Measurements from ENCODE around the gene PTPRG. TPM values are rescaled to one million over a fixed set of nuclear protein-coding genes. Genes with fewer than 3 reads are reported as not detected.

PTPRG gene
- total RNA-seq, 4 donors from 2014 or later = 11.0 to 18.5 (median 14.9) TPM

DNA sequence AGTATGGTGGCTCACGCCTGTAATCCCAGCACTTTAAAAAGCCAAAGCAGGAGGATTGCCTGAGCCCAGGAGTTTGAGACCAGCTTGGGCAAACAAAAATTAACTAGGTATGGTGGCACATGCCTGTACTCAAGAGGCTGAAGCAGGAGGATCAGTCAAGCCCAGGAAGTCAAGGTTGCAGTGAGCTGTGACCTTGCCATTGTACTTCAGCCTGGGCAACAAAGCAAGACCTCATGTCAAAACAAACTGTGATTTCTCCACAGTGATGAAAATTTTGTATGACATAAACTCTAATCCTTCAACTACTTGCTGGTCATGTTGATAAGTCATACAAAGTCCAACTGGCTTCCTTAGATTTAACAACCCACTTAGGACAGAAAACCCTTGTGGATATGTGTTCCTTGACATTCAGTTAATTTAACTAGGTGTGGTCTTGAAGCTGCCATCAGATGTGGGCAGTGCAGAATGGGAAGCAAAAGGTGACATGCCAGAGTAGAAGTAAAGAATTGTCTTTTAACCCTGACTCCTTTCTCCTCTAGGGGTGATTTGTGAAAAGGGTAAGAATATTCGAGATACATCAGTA lies 263.3 kb downstream of the PTPRG start:
- Histone ChIP-seq H3K27me3 (no peaks in the 10 kb centered on the region), H3K4me1 (peaks cover 5% of the 10 kb centered on the region), H3K36me3 (no peaks in the 10 kb centered on the region), H3K27ac (no peak overlapping the region), H3K4me3 (no peak overlapping the region), H3K9me3 (no peaks in the 10 kb centered on the region)
- WGBS = 91% methylated on average over 2 of the region's 2 CpGs
- TF ChIP-seq, protein P1, sequence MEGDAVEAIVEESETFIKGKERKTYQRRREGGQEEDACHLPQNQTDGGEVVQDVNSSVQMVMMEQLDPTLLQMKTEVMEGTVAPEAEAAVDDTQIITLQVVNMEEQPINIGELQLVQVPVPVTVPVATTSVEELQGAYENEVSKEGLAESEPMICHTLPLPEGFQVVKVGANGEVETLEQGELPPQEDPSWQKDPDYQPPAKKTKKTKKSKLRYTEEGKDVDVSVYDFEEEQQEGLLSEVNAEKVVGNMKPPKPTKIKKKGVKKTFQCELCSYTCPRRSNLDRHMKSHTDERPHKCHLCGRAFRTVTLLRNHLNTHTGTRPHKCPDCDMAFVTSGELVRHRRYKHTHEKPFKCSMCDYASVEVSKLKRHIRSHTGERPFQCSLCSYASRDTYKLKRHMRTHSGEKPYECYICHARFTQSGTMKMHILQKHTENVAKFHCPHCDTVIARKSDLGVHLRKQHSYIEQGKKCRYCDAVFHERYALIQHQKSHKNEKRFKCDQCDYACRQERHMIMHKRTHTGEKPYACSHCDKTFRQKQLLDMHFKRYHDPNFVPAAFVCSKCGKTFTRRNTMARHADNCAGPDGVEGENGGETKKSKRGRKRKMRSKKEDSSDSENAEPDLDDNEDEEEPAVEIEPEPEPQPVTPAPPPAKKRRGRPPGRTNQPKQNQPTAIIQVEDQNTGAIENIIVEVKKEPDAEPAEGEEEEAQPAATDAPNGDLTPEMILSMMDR (IDR thresholded peaks at IDR 0.05) = no peak
- no peak for TF ChIP-seq POLR2A (IDR thresholded peaks at IDR 0.05)
- no peak for TF ChIP-seq EP300 (IDR thresholded peaks at IDR 0.05)
- no peak for TF ChIP-seq POLR2AphosphoS5 (IDR thresholded peaks at IDR 0.05)
- no peak for DNase-seq (ENCODE audit: low spot score in 2 of 2)

GRCh38 chr3:61826161-61826560 lies 264.8 kb downstream of the PTPRG start:
- Histone ChIP-seq H3K4me3 (no peak overlapping the region), H3K27ac (no peak overlapping the region), H3K4me1 (peaks cover 5% of the 10 kb centered on the region), H3K36me3 (no peaks in the 10 kb centered on the region), H3K27me3 (no peaks in the 10 kb centered on the region), H3K9me3 (no peaks in the 10 kb centered on the region)
- no peak for TF ChIP-seq POLR2A (IDR thresholded peaks at IDR 0.05)
- TF ChIP-seq, protein P1 (IDR thresholded peaks at IDR 0.05) = no peak
- TF ChIP-seq POLR2AphosphoS5 (IDR thresholded peaks at IDR 0.05) = no peak
- no peak for TF ChIP-seq EP300 (IDR thresholded peaks at IDR 0.05)
- DNase-seq (ENCODE audit: low spot score in 2 of 2) = no peak
- 81% methylated on average over 5 of the region's 5 CpGs for WGBS

GRCh38 chr3:61828184-61828874 lies 267.0 kb downstream of the PTPRG start:
- no peaks in the 10 kb centered on the region for H3K9me3 ChIP-seq
- H3K27me3 ChIP-seq = no peaks in the 10 kb centered on the region
- H3K27ac ChIP-seq = no peak overlapping the region
- DNase-seq (ENCODE audit: low spot score in 2 of 2) = no peak
- no peak overlapping the region for H3K4me3 ChIP-seq
- H3K36me3 ChIP-seq = no peaks in the 10 kb centered on the region
- no peak for TF ChIP-seq POLR2A (IDR thresholded peaks at IDR 0.05)
- TF ChIP-seq, protein P1 (IDR thresholded peaks at IDR 0.05) = no peak
- TF ChIP-seq EP300 (IDR thresholded peaks at IDR 0.05) = no peak
- TF ChIP-seq POLR2AphosphoS5 (IDR thresholded peaks at IDR 0.05) = no peak
- 80% methylated on average over 7 of the region's 7 CpGs for WGBS
- H3K4me1 ChIP-seq = peaks cover 5% of the 10 kb centered on the region

- no peaks in the 10 kb centered on the region for H3K36me3 ChIP-seq
- H3K27me3 ChIP-seq = no peaks in the 10 kb centered on the region
- H3K9me3 ChIP-seq = no peaks in the 10 kb centered on the region
- no peak overlapping the region for H3K4me3 ChIP-seq
- no peak for DNase-seq (ENCODE audit: low spot score in 2 of 2)
- H3K27ac ChIP-seq = no peak overlapping the region
- TF ChIP-seq POLR2A (IDR thresholded peaks at IDR 0.05) (no peak), EP300 (IDR thresholded peaks at IDR 0.05) (no peak), POLR2AphosphoS5 (IDR thresholded peaks at IDR 0.05) (no peak)
- TF ChIP-seq, protein P1 (IDR thresholded peaks at IDR 0.05) = no peak
- peaks cover 5% of the 10 kb centered on the region for H3K4me1 ChIP-seq
- 78% methylated on average over 16 of the region's 16 CpGs for WGBS
These were observed 267.7 kb downstream of the PTPRG start for GRCh38 chr3:61828880-61829721.

Measured in suprapubic skin (tissue), 4 donors.